ENCODE results near the gene ANGPTL2.

Gene ANGPTL2

GRCh38 chr9:127139775-127140174 is 17.3 kb upstream of the ANGPTL2 start:
- TF ChIP-seq RARB (CRISPR knock-in tag; IDR thresholded peaks at IDR 0.05): no peak
- TF ChIP-seq BACH2 (CRISPR knock-in tag; IDR thresholded peaks at IDR 0.05; ENCODE audit: borderline replicate concordance): no peak
- TF ChIP-seq TSHZ2 (CRISPR knock-in tag; IDR thresholded peaks at IDR 0.05): no peak
- no peak for TF ChIP-seq GLIS3 (CRISPR knock-in tag; IDR thresholded peaks at IDR 0.05)
- TF ChIP-seq SNAI2 (CRISPR knock-in tag; IDR thresholded peaks at IDR 0.05): no peak
- no peak for ATAC-seq

- TF ChIP-seq ESRRG (CRISPR knock-in tag; IDR thresholded peaks at IDR 0.05) (no peak), ZFP3 (CRISPR knock-in tag; IDR thresholded peaks at IDR 0.05) (no peak), CSRNP3 (CRISPR knock-in tag; IDR thresholded peaks at IDR 0.05) (no peak), CREB5 (CRISPR knock-in tag; IDR thresholded peaks at IDR 0.05; ENCODE audit: low read depth) (no peak), POU6F1 (CRISPR knock-in tag; IDR thresholded peaks at IDR 0.05; ENCODE audit: borderline replicate concordance, low read depth) (no peak), PPARA (CRISPR knock-in tag; IDR thresholded peaks at IDR 0.05; ENCODE audit: borderline replicate concordance) (no peak), PATZ1 (CRISPR knock-in tag; IDR thresholded peaks at IDR 0.05; ENCODE audit: borderline replicate concordance) (no peak), OSR1 (CRISPR knock-in tag; IDR thresholded peaks at IDR 0.05) (no peak), GLIS3 (CRISPR knock-in tag; IDR thresholded peaks at IDR 0.05) (no peak), CSDC2 (CRISPR knock-in tag; IDR thresholded peaks at IDR 0.05) (no peak), TCF4 (CRISPR knock-in tag; IDR thresholded peaks at IDR 0.05; ENCODE audit: borderline replicate concordance) (no peak), TOX (CRISPR knock-in tag; IDR thresholded peaks at IDR 0.05; ENCODE audit: borderline replicate concordance) (no peak), ARNTL (CRISPR knock-in tag; IDR thresholded peaks at IDR 0.05; ENCODE audit: borderline replicate concordance, low read depth) (no peak), ZC3H10 (CRISPR knock-in tag; IDR thresholded peaks at IDR 0.05) (no peak), ZNF565 (CRISPR knock-in tag; conservative IDR thresholded peaks at IDR 0.05; ENCODE audit: low read depth) (no peak), SNAI2 (CRISPR knock-in tag; IDR thresholded peaks at IDR 0.05) (no peak), ZNF70 (CRISPR knock-in tag; IDR thresholded peaks at IDR 0.05) (no peak), RARB (CRISPR knock-in tag; IDR thresholded peaks at IDR 0.05) (no peak), TSHZ2 (CRISPR knock-in tag; IDR thresholded peaks at IDR 0.05) (no peak)
- ATAC-seq: no peak
Measured at GRCh38 chr9:127139071-127139731, 16.8 kb upstream of the ANGPTL2 start.
